ENCODE results near the gene TIAL1.
"Not testable (repeated sequence)": the region's sequence is repeated elsewhere in the genome, so short reads cannot be mapped to it uniquely, and the experiment has no call there.

DNA sequence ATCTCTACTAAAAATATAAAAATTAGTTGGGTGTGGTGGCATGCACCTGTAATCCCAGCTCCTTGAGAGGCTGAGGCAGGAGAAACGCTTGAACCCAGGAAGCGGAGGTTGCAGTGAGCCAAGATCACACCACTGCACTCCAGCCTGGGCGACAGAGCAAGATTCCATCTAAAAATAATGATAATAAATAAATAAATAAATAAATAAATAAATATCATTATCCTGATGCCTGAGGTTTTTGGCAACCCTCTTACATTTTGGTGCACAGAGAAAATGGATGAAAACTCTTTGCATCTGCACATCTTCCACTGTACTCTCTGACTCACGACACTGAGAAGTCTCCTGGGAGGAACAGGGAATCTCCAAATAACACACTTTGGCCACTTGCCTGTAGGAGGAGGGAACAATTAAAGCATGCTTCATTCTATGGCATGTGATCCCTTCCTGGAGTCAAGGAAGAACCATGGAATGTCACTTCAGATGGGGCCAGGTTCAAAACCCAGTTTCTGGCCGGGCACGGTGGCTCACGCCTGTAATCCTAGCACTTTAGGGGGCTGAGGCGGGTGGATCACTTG, 68.0 kb downstream of the TIAL1 start:
- TF ChIP-seq RFX5, POLR2A (IDR thresholded peaks at IDR 0.05; ENCODE audit: low read depth, low read length): not testable (repeated sequence)
- TF ChIP-seq, protein P1, sequence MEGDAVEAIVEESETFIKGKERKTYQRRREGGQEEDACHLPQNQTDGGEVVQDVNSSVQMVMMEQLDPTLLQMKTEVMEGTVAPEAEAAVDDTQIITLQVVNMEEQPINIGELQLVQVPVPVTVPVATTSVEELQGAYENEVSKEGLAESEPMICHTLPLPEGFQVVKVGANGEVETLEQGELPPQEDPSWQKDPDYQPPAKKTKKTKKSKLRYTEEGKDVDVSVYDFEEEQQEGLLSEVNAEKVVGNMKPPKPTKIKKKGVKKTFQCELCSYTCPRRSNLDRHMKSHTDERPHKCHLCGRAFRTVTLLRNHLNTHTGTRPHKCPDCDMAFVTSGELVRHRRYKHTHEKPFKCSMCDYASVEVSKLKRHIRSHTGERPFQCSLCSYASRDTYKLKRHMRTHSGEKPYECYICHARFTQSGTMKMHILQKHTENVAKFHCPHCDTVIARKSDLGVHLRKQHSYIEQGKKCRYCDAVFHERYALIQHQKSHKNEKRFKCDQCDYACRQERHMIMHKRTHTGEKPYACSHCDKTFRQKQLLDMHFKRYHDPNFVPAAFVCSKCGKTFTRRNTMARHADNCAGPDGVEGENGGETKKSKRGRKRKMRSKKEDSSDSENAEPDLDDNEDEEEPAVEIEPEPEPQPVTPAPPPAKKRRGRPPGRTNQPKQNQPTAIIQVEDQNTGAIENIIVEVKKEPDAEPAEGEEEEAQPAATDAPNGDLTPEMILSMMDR (conservative IDR thresholded peaks at IDR 0.05; ENCODE audit: low read depth, low read length), result not testable (repeated sequence)

Measured in IMR-90 (cell line).